Measurements from ENCODE around the gene EEF1G. TPM values are rescaled to one million over a fixed set of nuclear protein-coding genes. Genes with fewer than 3 reads are reported as not detected.

EEF1G gene
- total RNA-seq, 2 donors from 2014 or later, result 707 to 1,175 TPM

- Histone ChIP-seq H3K27ac (peak overlapping the region; percentile 91 to 96), H3K27me3 (no peaks in the 10 kb centered on the region), H3K4me1 (peaks cover 0 to 34% of the 10 kb centered on the region in 2 donors), H3K36me3 (peaks cover 42% of the 10 kb centered on the region), H3K4me3 (no peak overlapping the region), H3K9me3 (no peaks in the 10 kb centered on the region)
- no peak for TF ChIP-seq CTCF (IDR thresholded peaks at IDR 0.05)
- DNase-seq (ENCODE audit: low spot score), result peak; percentile 66
Measured at GRCh38 chr11:62577046-62577714, 3.5 kb upstream of the EEF1G start.

- no peak for DNase-seq (ENCODE audit: low spot score)
- no peaks in the 10 kb centered on the region for H3K9me3 ChIP-seq
- H3K36me3 ChIP-seq, result peaks cover 46% of the 10 kb centered on the region
- H3K27ac ChIP-seq, result peak overlapping the region; percentile 91 to 96
- H3K27me3 ChIP-seq, result no peaks in the 10 kb centered on the region
- H3K4me1 ChIP-seq, result peaks cover 0 to 36% of the 10 kb centered on the region in 2 donors
- H3K4me3 ChIP-seq, result peak overlapping the region in 1 of 2 donors; percentile 85
- no peak for TF ChIP-seq CTCF (IDR thresholded peaks at IDR 0.05)
Measured at GRCh38 chr11:62575837-62576236, 2.1 kb upstream of the EEF1G start.

DNA sequence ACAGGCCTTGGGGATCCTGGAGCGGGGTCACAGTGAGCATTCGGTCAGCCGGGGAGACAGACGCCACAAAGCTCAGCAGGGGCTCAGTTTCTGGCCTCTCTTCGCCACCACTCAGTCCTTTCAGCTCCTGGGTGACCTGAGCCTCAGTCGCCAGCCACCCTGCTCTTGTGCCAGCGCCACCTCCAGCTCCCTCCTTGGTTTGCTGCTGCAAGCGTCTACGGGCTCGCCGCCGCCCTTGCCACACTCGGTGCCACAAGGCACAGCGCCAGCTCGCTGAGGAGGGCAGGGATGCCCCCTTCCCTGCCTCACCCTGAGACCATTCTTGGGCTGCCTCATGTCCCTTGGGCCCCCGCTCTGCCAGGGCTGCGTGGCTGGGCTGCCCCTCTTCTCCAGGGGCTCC, 1.5 kb upstream of the EEF1G start:
- Histone ChIP-seq H3K4me3 (peak overlapping the region; percentile 43 to 85), H3K27ac (peak overlapping the region; percentile 91 to 96), H3K9me3 (no peaks in the 10 kb centered on the region), H3K4me1 (peaks cover 0 to 36% of the 10 kb centered on the region in 2 donors), H3K27me3 (no peaks in the 10 kb centered on the region), H3K36me3 (peaks cover 49% of the 10 kb centered on the region)
- no peak for TF ChIP-seq CTCF (IDR thresholded peaks at IDR 0.05)
- no peak for DNase-seq (ENCODE audit: low spot score)

GRCh38 chr11:62574363-62575071, 826 bp upstream of the EEF1G start:
- no peak for TF ChIP-seq CTCF (IDR thresholded peaks at IDR 0.05)
- H3K4me3 ChIP-seq, result peak overlapping the region; percentile 43 to 85

DNA sequence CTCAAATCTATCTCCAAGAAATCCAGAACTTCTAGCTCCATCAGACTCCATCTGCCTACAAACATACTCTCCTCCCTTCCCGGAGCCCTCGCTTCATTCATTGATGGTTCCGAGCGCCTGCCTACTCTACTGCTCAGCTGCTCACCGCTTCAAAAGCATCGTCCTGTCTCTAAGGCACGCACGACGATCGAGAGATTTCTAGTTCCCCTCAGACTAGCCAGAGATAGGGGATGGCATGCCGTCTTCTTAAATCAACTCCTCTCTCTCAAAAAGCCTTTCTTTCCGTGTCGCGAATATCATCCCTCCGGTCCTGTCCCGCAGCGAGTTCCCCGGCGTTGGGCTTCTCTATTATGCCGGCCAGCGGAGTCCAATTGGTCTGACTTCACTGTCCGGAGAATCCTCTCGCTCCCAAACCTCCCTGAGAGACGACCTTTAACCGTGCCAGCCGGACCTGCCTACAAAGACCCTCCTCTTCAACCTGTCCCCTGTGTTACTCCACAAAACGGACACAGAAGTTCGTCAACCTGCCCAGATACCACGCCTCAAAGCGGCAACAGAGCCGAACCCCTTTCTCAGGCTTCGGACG, 592 bp downstream of the EEF1G start:
- DNase-seq (ENCODE audit: low spot score), result no peak
- no peak for TF ChIP-seq CTCF (IDR thresholded peaks at IDR 0.05)
- H3K27ac ChIP-seq, result peak overlapping the region; percentile 80 to 84
- H3K36me3 ChIP-seq, result peaks cover 56% of the 10 kb centered on the region
- no peaks in the 10 kb centered on the region for H3K27me3 ChIP-seq
- no peaks in the 10 kb centered on the region for H3K9me3 ChIP-seq
- peaks cover 0 to 44% of the 10 kb centered on the region in 2 donors for H3K4me1 ChIP-seq
- peak overlapping the region; percentile 79 to 85 for H3K4me3 ChIP-seq

More at GRCh38 chr11:62574363-62575071, 826 bp upstream of the EEF1G start:
- Histone ChIP-seq H3K9me3 (no peaks in the 10 kb centered on the region), H3K4me1 (peaks cover 0 to 43% of the 10 kb centered on the region in 2 donors), H3K36me3 (peaks cover 50% of the 10 kb centered on the region), H3K27me3 (no peaks in the 10 kb centered on the region), H3K27ac (peak overlapping the region; percentile 91 to 96)
- DNase-seq (ENCODE audit: low spot score), result no peak
